ENCODE measurements around the gene ARID1A.

- TF ChIP-seq CTCF (IDR thresholded peaks at IDR 0.05; ENCODE audit: insufficient read depth, low read depth, low read length) (no peak), EZH2 (IDR thresholded peaks at IDR 0.05; ENCODE audit: insufficient read depth, low read length) (no peak)
Observed at GRCh38 chr1:26743426-26744059, 47.7 kb downstream of the ARID1A start.

Data from astrocyte (in vitro differentiated cells and primary cell).